ENCODE results near the gene ECE1.

- peak; percentile 73 to 85 (median 78) for TF ChIP-seq CTCF (IDR thresholded peaks at IDR 0.05)
- TF ChIP-seq POLR2A (IDR thresholded peaks at IDR 0.05) = no peak
Observed at GRCh38 chr1:21270086-21270689, 20.1 kb downstream of the ECE1 start.
